HAP-1 (cell line): ENCODE data around the gene FBXO24.
A peak's percentile ranks its signal among the peaks of the same experiment; 100 is the strongest.

Experiments
- DNase-seq, 2 experiments: peaks; one replicate each; pipeline ENCODE4 v3.0.0-alpha.2; 2016 to 2020; ENCODE audit warnings: low spot score in 2 of 2
- H3K27me3 ChIP-seq: fragments of 250-450 bp; sonication (Bioruptor Pico); 2 replicates; pipeline ENCODE4 v1.5.1; 2020; ENCODE audit warnings: low read depth, mild to moderate bottlenecking, moderate library complexity
- H3K36me3 ChIP-seq: fragments of 250-450 bp; sonication (Bioruptor Pico); replicated peaks from 2 replicates; pipeline ENCODE4 v1.5.1; 2020; ENCODE audit warnings: mild to moderate bottlenecking
- H3K4me1 ChIP-seq: fragments of 250-450 bp; sonication (Bioruptor Pico); 2 replicates; pipeline ENCODE4 v1.5.1; 2020; ENCODE audit warnings: mild to moderate bottlenecking
- H3K4me3 ChIP-seq: fragments of 250-450 bp; sonication (Bioruptor Pico); 2 replicates; pipeline ENCODE4 v1.5.1; 2020; ENCODE audit warnings: mild to moderate bottlenecking, moderate library complexity
- H3K9me3 ChIP-seq: fragments of 250-450 bp; sonication (Bioruptor Pico); 2 replicates; pipeline ENCODE4 v1.5.1; 2020; ENCODE audit warnings: mild to moderate bottlenecking, moderate library complexity
- in situ Hi-C: fragments of 300-500 bp; cut with MboI; formaldehyde crosslinking; loops from 3 replicates; pipeline ENCODE4 v1.14.3; 2020; ENCODE audit warnings: low sequenced_read_pairs, inconsistent platforms, mixed read lengths

FBXO24 gene

DNA sequence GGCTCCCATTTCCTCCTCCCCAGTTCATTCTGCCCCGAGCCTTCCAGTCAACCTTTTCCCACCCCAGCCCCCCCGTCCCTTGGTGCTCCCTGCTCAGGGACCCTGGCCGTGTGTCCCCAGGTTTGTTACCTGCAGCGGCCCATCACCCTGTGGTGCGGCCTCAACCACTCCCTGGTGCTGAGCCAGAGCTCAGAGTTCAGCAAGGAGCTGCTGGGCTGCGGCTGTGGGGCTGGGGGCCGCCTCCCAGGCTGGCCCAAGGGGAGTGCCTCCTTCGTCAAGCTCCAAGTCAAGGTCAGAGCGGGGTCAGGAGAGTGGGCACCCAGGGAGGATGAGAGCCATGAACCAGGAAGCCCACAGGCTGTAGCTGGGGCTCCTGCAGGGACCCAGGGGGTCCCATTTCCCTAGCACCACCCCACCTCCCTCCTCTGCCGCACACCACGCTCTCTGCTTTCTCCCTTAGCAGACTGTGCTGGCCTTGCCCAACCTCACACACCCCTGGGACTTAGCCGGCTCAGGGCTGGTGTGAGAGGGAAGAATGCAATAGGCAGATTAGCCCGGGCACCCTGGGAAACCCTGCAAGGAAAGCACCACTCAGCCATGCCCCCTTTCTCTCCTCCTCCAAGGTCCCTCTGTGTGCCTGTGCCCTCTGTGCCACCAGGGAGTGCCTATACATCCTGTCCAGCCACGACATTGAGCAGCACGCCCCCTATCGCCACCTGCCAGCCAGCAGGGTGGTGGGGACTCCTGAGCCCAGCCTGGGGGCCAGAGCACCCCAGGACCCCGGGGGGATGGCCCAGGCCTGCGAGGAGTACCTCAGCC lies 14.0 kb downstream of the FBXO24 start:
- DNase-seq, result no peak
- H3K4me3 ChIP-seq, result no peak overlapping the region
- peaks cover 7% of the 10 kb centered on the region for H3K4me1 ChIP-seq
- H3K27me3 ChIP-seq, result no peaks in the 10 kb centered on the region
- in situ Hi-C loops, result no loop called here
- H3K9me3 ChIP-seq, result no peaks in the 10 kb centered on the region
- no peaks in the 10 kb centered on the region for H3K36me3 ChIP-seq

- Histone ChIP-seq H3K4me1 (peaks cover 7% of the 10 kb centered on the region), H3K27me3 (no peaks in the 10 kb centered on the region), H3K4me3 (no peak overlapping the region), H3K9me3 (no peaks in the 10 kb centered on the region), H3K36me3 (no peaks in the 10 kb centered on the region)
- in situ Hi-C loops, result no loop called here
- DNase-seq, result no peak
These were observed 14.6 kb downstream of the FBXO24 start for GRCh38 chr7:100600730-100601038.

DNA sequence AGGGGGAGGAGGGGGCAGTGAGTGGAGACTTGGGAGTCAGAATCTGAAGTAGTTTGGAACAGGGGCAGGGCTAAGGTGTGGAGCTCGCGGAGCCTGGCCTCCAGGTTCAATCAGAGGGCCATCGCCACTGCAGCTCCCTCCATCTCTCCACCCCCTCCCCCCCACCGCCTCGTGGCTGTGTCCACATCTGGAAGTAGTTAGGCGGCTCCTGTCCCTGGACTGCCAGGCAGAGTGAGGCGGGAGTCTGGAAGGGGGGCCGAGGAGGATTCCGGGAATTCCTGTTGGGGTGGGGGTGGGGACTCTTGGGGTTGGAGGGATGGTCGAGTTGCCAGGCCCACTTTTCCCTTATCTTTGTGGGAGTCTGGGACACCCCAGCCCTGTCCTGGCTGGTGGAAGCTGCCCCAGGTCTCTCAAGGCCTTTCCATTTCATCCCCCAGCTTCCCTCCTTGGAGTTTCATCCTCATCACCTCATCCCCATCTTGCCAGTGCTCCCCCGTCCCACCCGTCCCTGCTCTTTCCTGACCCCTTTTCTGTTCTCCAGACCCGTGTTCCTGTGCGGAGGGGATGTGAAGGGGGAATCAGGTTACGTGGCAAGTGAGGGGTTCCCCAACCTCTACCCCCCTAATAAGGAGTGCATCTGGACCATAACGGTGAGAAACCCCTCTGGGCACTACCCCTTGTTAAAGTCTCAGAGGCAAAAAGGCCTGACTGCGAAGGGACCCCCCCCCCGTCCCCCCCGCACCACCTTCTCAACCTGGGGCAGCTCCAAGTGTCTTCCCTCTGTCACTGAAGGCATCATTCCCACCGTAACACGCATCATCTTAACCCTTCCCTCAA lies 17.0 kb downstream of the FBXO24 start:
- no peak overlapping the region for H3K4me3 ChIP-seq
- peak in 1 of 2 experiments; percentile 76 for DNase-seq

DNA sequence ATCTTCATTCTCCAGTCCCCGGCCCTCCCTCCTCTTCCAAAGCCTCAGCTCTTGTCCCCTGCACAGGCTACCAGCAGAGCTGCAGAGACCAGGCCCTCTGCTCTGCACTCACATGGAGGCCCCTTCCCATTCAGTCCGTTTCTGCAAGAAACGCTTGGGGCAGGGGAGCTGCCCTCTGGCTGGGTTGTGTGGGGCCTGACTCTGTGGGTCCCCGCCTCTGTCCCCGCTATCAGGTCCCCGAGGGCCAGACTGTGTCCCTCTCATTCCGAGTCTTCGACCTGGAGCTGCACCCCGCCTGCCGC lies 17.5 kb downstream of the FBXO24 start:
- peak in 1 of 2 experiments; percentile 39 for DNase-seq
- H3K36me3 ChIP-seq, result no peaks in the 10 kb centered on the region
- in situ Hi-C loops, result no loop called here
- H3K4me3 ChIP-seq, result peak overlapping the region; percentile 65
- H3K27me3 ChIP-seq, result no peaks in the 10 kb centered on the region
- no peaks in the 10 kb centered on the region for H3K9me3 ChIP-seq
- peaks cover 7% of the 10 kb centered on the region for H3K4me1 ChIP-seq

More for the DNA sequence above, 17.0 kb downstream of the FBXO24 start:
- Histone ChIP-seq H3K36me3 (no peaks in the 10 kb centered on the region), H3K4me1 (peaks cover 7% of the 10 kb centered on the region), H3K27me3 (no peaks in the 10 kb centered on the region), H3K9me3 (no peaks in the 10 kb centered on the region)
- in situ Hi-C loops, result no loop called here

DNA sequence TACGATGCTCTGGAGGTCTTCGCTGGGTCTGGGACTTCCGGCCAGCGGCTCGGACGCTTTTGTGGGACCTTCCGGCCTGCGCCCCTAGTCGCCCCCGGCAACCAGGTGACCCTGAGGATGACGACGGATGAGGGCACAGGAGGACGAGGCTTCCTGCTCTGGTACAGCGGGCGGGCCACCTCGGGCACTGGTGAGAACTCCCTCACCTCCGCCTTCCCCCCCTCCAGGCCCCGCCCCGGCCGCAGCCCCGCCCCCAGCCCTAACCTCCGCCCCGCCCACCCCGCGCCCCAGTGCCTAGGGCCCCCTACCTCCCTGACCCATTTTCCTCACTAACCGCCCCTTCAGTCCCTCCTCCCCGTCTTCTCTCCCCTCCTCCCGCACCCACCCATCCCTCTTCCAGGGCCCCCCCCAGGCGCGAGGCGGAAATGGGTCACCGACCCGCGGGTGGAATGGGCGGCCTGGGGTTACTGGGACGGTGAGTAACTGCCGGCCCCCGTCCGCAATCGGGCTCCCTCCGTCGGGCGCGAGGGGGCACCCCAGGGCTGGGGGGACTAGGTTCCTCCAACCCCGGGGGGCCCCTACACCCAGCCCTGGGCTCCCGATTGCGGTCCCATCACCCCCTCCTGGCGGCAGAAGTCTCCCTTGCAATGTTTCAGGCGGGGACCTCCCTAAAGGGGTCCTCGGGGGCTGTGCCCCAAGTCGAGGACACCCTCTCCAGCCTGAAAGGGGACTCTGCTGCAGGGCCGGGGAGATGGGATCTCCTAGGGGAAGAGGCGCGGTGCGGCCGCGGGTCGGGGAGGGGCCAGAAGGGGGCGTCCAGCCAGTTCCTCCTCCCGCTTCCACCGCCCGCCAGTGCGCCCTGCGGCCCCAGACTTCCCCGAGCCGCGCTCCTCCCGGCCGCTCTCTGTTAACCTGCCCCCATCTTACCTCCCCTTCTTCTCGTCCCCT lies 18.2 kb downstream of the FBXO24 start:
- Histone ChIP-seq H3K27me3 (no peaks in the 10 kb centered on the region), H3K4me1 (peaks cover 7% of the 10 kb centered on the region), H3K4me3 (peak overlapping the region; percentile 65), H3K36me3 (no peaks in the 10 kb centered on the region), H3K9me3 (no peaks in the 10 kb centered on the region)
- in situ Hi-C loops, result no loop called here
- DNase-seq, result peak; percentile 74 to 91

DNA sequence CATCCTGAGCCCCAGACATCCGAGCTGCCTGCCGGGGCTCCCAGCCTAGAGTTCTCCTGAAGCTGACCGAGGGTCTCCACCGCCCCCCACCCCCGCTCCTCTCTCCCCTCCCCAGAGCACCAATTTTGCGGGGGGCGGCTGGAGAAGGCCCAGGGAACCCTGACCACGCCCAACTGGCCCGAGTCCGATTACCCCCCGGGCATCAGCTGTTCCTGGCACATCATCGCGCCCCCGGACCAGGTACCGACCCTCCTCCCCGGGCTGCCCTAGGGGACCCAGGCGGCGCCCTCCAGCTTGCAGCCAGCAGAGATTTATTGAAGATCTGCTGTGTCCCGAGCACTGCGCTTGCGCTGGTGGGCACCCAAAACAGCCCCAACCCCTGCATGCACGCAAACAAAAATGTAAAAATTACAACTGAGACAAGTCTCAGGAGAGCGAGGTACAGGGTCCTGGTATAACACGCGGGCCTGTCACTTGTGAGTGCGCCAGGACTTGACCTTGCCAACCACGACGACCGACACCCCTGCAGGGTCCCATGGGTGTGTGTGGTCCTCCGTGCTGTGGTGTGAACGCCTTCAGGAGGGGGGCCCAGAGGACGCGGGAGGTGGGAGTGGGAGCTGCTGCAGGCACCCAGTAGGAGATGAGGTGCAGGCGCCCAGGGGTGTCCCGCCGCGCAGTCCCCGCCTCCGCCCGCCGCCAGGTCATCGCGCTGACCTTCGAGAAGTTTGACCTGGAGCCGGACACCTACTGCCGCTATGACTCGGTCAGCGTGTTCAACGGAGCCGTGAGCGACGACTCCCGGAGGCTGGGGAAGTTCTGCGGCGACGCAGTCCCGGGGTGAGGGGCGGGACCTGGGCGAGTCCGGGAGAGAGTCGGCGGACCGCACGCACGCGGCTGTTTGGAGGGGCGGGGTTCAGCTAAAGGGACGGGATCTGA lies 19.1 kb downstream of the FBXO24 start:
- Histone ChIP-seq H3K36me3 (no peaks in the 10 kb centered on the region), H3K4me3 (peak overlapping the region; percentile 65), H3K4me1 (peaks cover 7% of the 10 kb centered on the region), H3K27me3 (no peaks in the 10 kb centered on the region), H3K9me3 (no peaks in the 10 kb centered on the region)
- in situ Hi-C loops, result no loop called here
- DNase-seq, result peak in 1 of 2 experiments; percentile 57

GRCh38 chr7:100606313-100606712 lies 20.2 kb downstream of the FBXO24 start:
- no peaks in the 10 kb centered on the region for H3K36me3 ChIP-seq
- H3K27me3 ChIP-seq, result no peaks in the 10 kb centered on the region
- no peak overlapping the region for H3K4me3 ChIP-seq
- no peaks in the 10 kb centered on the region for H3K9me3 ChIP-seq
- H3K4me1 ChIP-seq, result peaks cover 10% of the 10 kb centered on the region
- in situ Hi-C loops, result no loop called here
- no peak for DNase-seq

DNA sequence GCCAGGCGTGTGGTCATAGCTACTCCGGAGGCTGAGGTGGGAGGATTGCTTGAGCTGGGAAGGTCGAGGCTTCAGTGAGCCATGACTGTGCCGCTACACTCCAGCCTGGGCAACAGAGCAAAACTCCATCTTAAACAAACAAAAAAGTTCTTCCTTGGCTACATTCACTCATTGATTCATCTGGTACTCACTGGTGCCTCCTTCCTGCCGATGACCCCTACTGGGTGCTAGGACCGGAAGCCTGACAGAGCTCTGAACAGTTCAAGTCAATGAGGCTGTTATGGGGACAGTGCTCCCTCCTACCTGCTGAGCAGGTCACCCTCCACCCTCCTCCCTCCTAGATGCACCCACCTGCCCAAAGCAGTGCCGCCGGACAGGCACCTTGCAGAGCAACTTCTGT lies 21.0 kb downstream of the FBXO24 start:
- Histone ChIP-seq H3K36me3 (no peaks in the 10 kb centered on the region), H3K27me3 (no peaks in the 10 kb centered on the region), H3K4me1 (peaks cover 11% of the 10 kb centered on the region), H3K4me3 (no peak overlapping the region), H3K9me3 (no peaks in the 10 kb centered on the region)
- in situ Hi-C loops, result no loop called here
- DNase-seq, result no peak

GRCh38 chr7:100609958-100610357 lies 23.8 kb downstream of the FBXO24 start:
- no peak for DNase-seq
- Histone ChIP-seq H3K4me1 (peaks cover 12% of the 10 kb centered on the region), H3K36me3 (no peaks in the 10 kb centered on the region), H3K27me3 (no peaks in the 10 kb centered on the region), H3K4me3 (no peak overlapping the region), H3K9me3 (no peaks in the 10 kb centered on the region)
- in situ Hi-C loops, result no loop called here

DNA sequence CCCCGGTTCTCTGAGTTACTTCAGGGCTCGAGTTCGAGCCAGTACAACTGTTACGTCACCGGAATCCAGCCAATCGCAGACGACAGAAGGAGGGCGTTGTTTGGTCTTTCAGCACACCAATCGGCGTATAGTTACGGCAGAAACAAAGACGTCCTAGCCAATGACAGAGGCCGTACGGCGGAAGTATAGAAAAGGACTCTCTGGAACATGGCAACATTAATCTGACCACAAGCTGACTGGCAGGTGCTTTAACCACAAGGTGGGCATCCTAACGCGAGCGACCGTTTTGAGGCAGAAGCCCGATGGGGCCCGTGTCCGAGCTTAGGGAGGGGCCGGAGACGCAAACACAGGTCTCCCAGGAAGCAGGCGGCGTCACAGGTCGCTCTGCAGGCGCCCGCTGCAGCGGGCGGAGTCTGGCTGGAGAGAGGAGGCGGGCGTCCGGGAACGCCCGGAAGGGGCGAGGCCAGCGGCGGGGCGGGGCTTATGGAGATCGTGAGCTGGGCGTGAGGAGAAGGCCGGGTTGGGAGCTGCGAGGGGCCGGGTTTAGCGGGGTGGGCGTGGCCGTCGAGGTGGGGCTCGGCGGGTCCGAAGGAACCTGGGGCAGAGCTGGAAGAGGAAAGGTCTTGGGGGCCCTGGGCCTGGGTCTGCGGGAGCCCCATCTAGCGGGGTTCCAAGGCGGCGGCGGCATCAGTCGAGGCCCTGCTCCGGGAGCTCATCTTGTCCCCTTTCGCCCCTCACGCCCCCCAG lies 26.0 kb downstream of the FBXO24 start, which contains the start of gene MOSPD3:
Gene MOSPD3 (plus strand): TSS at position 558 of the 747 bp plus-strand sequence. CDS start 252 bp downstream, outside the sequence.
- Histone ChIP-seq H3K4me3 (peak within 1 kb of the TSS; percentile 68), H3K9me3 (no peaks in the 10 kb centered on the region), H3K4me1 (peaks cover 12% of the 10 kb centered on the region), H3K27me3 (no peaks in the 10 kb centered on the region), H3K36me3 (no peaks in the 10 kb centered on the region)
- in situ Hi-C loops, result no loop called here
- peak; percentile 99 to 100 for DNase-seq

GRCh38 chr7:100612730-100613390 lies 26.7 kb downstream of the FBXO24 start:
- H3K4me3 ChIP-seq, result peak overlapping the region; percentile 68
- in situ Hi-C loops, result no loop called here

More at GRCh38 chr7:100612730-100613390, 26.7 kb downstream of the FBXO24 start:
- Histone ChIP-seq H3K27me3 (no peaks in the 10 kb centered on the region), H3K36me3 (no peaks in the 10 kb centered on the region), H3K9me3 (no peaks in the 10 kb centered on the region), H3K4me1 (peaks cover 12% of the 10 kb centered on the region)
- peak in 1 of 2 experiments; percentile 37 for DNase-seq
